ENCODE results near the gene DHH. TPM values are rescaled to one million over a fixed set of nuclear protein-coding genes. Genes with fewer than 3 reads are reported as not detected.

Gene DHH
- total RNA-seq, 4 donors from 2014 or later, result 0.19 to 2.5 TPM; not detected in 2

Small RNAs within 50 kb of the gene (small RNA-seq; reads per million reads assigned to genes)
- gene RF00019, result 0 reads per million in 2 donors

Other genes starting within 250 kb of the DHH start
- 100 to 1,000 TPM in 2 of 4 donors, 10 to 100 TPM in 2; 68.0 to 143 (median 104) TPM for gene DDX23, start 242.6 kb downstream of the DHH start, total RNA-seq
- 1 to 10 TPM in 2 of 4 donors, under 1 TPM in 1, not detected in 1; 0.80 to 2.2 (median 1.6) TPM for gene RND1, start 228.9 kb downstream of the DHH start, total RNA-seq
- gene FKBP11, start 169.3 kb downstream of the DHH start, total RNA-seq, result 10 to 100 TPM in 2 of 4 donors, 1 to 10 TPM in 2; 7.5 to 26.9 (median 12.6) TPM
- gene ARF3, start 137.3 kb downstream of the DHH start, total RNA-seq, result 100 to 1,000 TPM in 1 of 4 donors, 10 to 100 TPM in 3; 49.3 to 217 (median 63.5) TPM
- 1 to 10 TPM in 2 of 4 donors, under 1 TPM in 1, not detected in 1; 0.67 to 1.8 (median 1.7) TPM for gene WNT10B, start 123.1 kb downstream of the DHH start, total RNA-seq
- not detected for gene WNT1, start 116.5 kb downstream of the DHH start, total RNA-seq
- under 1 TPM in 2 of 4 donors, not detected in 2; 0.27 to 0.28 TPM for gene DDN, start 95.4 kb downstream of the DHH start, total RNA-seq
- 10 to 100 TPM; 34.1 to 42.2 (median 37.9) TPM for gene PRKAG1, start 76.0 kb downstream of the DHH start, total RNA-seq
- gene KMT2D, start 34.0 kb downstream of the DHH start, total RNA-seq, result 100 to 1,000 TPM; 126 to 161 (median 146) TPM
- gene RHEBL1, start 24.8 kb downstream of the DHH start, total RNA-seq, result not detected
- gene LMBR1L, start 16.0 kb upstream of the DHH start, total RNA-seq, result 10 to 100 TPM; 34.7 to 93.7 (median 84.7) TPM
- gene TUBA1B, start 36.6 kb upstream of the DHH start, total RNA-seq, result 100 to 1,000 TPM; 154 to 578 (median 243) TPM
- 10 to 100 TPM; 16.5 to 50.3 (median 37.0) TPM for gene TUBA1A, start 94.3 kb upstream of the DHH start, total RNA-seq
- gene TUBA1C, start 170.3 kb upstream of the DHH start, total RNA-seq, result 100 to 1,000 TPM; 143 to 442 (median 276) TPM
- 1 to 10 TPM in 3 of 4 donors, not detected in 1; 6.4 to 8.8 (median 6.5) TPM for gene PRPH, start 200.3 kb upstream of the DHH start, total RNA-seq
- 10 to 100 TPM in 2 of 4 donors, 1 to 10 TPM in 2; 8.0 to 28.1 (median 10.2) TPM for gene TROAP, start 228.5 kb upstream of the DHH start, total RNA-seq
- gene C1QL4, start 242.4 kb upstream of the DHH start, total RNA-seq, result not detected